ENCODE measurements around the gene GRK3. TPM values are rescaled to one million over a fixed set of nuclear protein-coding genes. Genes with fewer than 3 reads are reported as not detected.
"Not testable (repeated sequence)": the region's sequence is repeated elsewhere in the genome, so short reads cannot be mapped to it uniquely, and the experiment has no call there.

Gene GRK3
- total RNA-seq (1 to 10 TPM; 3.1 to 9.0 (median 5.5) TPM), polyA plus RNA-seq (1 to 10 TPM in 1 of 2 donors, under 1 TPM in 1; 0.97 to 2.1 TPM)
- long read RNA-seq, donor 1, full-length matches to known transcripts: 3 of 8 reads
- long read RNA-seq, donor 1, partial matches to known transcripts: 1 of 8 reads
- long read RNA-seq, donor 1, other reads (novel, unspliced or antisense): 4 of 8 reads
- long read RNA-seq, donor 2, full-length matches to known transcripts: 9 of 14 reads
- long read RNA-seq, donor 2, partial matches to known transcripts: 0 of 14 reads
- long read RNA-seq, donor 2, other reads (novel, unspliced or antisense): 5 of 14 reads
- long read RNA-seq, donor 3, partial matches to known transcripts: 1 of 2 reads
- long read RNA-seq, donor 3, other reads (novel, unspliced or antisense): 1 of 2 reads

DNA sequence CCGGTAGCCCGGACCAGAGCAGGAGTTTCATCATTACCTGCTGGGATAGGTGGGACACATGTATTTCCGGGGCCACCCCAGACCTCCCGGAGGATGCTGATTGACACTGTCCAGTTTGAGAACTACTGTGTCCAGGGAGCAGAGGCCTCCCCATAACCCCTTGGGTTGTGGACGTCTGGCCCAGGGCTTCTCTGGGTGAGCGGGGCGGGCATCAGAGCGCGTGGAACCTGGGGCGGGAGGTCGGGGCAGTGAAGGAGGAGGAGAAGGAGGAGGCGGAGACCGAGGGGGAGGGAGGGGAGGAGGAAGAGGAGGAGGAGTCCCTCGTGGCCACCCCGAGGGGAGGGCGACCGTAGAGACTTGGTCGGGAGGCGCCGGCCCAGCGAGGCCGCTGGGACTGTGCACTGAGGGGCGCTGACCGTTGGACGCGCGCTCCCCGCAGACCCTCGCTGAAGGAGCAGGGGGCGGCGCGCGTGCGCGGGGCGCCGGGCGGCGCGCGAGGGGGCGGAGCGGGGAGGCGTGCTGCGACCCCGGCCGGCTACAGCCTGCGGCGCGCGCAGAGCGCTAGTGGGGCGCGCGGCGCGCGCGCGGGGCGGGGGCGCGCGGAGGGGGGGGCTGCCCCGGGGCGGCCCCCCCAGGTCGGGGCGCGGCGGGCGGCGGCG, at the start of gene GRK3:
GRK3 (plus strand) TSS at position 356 of the 659 bp plus-strand sequence. CDS start 366 bp downstream, outside the sequence.
- intact Hi-C loops (cut with DNase I): loop anchor here in 3 of 10 donors (1.0 to 10.0 kb wide), 3 partner anchors 42 to 130 kb away; no protein-coding TSS in a partner anchor
- ATAC-seq (peak; percentile 74 to 92 (median 86)), DNase-seq (peak; percentile 67 to 74)
- Histone ChIP-seq H3K4me3 (peak within 1 kb of the TSS; percentile 64 to 95 (median 89)), H3K9me3 (no peaks in the 10 kb centered on the region), H3K27ac (peak within 1 kb of the TSS in 8 of 10 donors; percentile 15 to 91 (median 60)), H3K27me3 (peaks cover 0 to 8% (median 0%) of the 10 kb centered on the region in 7 donors), H3K4me1 (peaks cover 0 to 51% (median 28%) of the 10 kb centered on the region in 9 donors), H3K36me3 (no peaks in the 10 kb centered on the region)
- WGBS, 2 donors: 1% methylated on average over 36 to 67 of the region's 73 CpGs
- no peak for TF ChIP-seq CTCF (IDR thresholded peaks at IDR 0.05)

- no peak overlapping the region for H3K4me3 ChIP-seq
- ATAC-seq: no peak
- TF ChIP-seq CTCF (IDR thresholded peaks at IDR 0.05): no peak
- 93% methylated on average over 12 of the region's 12 CpGs for WGBS, 2 donors
- H3K9me3 ChIP-seq: peaks cover 0 to 13% (median 0%) of the 10 kb centered on the region in 11 donors
- peaks cover 0 to 21% (median 0%) of the 10 kb centered on the region in 9 donors for H3K36me3 ChIP-seq
- DNase-seq: no peak
- H3K27me3 ChIP-seq: no peaks in the 10 kb centered on the region
- H3K4me1 ChIP-seq: no peaks in the 10 kb centered on the region
- intact Hi-C loops (cut with DNase I): no loop called here
- H3K27ac ChIP-seq: no peak overlapping the region
Measured at GRCh38 chr22:25518000-25518663, 46.3 kb upstream of the GRK3 start.

DNA sequence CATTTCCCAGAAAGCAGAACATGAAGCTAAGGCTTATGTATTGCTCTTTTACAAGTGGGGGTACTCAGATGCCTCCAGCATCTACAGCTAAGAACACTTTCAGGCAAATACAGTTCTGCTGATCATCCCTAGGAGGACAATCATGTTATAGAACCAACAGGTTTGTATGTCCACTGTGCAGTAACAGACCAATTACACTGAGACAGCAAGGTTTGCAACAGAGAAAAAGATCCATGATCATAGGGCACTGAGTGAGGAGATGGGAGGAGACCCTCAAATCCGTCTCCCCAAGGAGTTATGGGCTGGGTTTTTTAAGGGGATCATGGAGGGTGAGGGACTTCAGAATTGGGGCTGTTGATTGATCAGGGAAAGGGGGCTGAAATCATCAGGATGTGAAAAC, 39.1 kb upstream of the GRK3 start:
- DNase-seq: no peak
- H3K27me3 ChIP-seq: no peaks in the 10 kb centered on the region
- WGBS, 2 donors: 74 to 87% methylated on average over 1 of the region's 1 CpG
- intact Hi-C loops (cut with DNase I): loop anchor here in 1 of 10 donors (10.0 kb wide), 1 partner anchor 261 kb away; no protein-coding TSS in a partner anchor
- H3K36me3 ChIP-seq: peaks cover 0 to 30% (median 0%) of the 10 kb centered on the region in 9 donors
- H3K9me3 ChIP-seq: peaks cover 0 to 26% (median 8%) of the 10 kb centered on the region in 11 donors
- no peaks in the 10 kb centered on the region for H3K4me1 ChIP-seq
- peak overlapping the region in 1 of 10 donors; percentile 36 for H3K27ac ChIP-seq
- H3K4me3 ChIP-seq: no peak overlapping the region
- TF ChIP-seq CTCF (IDR thresholded peaks at IDR 0.05): no peak
- ATAC-seq: no peak

GRCh38 chr22:25525804-25526584, 38.5 kb upstream of the GRK3 start:
- H3K4me1 ChIP-seq, H3K4me3 ChIP-seq, ATAC-seq, H3K27me3 ChIP-seq, DNase-seq: not testable (repeated sequence)
- WGBS, 2 donors: 63 to 73% methylated on average over 3 of the region's 3 CpGs
- peak overlapping the region in 1 of 10 donors; percentile 36 for H3K27ac ChIP-seq
- H3K36me3 ChIP-seq: peaks cover 0 to 26% (median 0%) of the 10 kb centered on the region in 9 donors
- H3K9me3 ChIP-seq: peaks cover 0 to 26% (median 8%) of the 10 kb centered on the region in 11 donors
- intact Hi-C loops (cut with DNase I): loop anchor here in 1 of 10 donors (10.0 kb wide), 1 partner anchor 261 kb away; no protein-coding TSS in a partner anchor

- not testable (repeated sequence) for H3K4me1 ChIP-seq, H3K4me3 ChIP-seq, H3K27me3 ChIP-seq, H3K27ac ChIP-seq, DNase-seq, ATAC-seq
- intact Hi-C loops (cut with DNase I): loop anchor here in 1 of 10 donors (10.0 kb wide), 1 partner anchor 262 kb away; no protein-coding TSS in a partner anchor
- Histone ChIP-seq H3K36me3 (peaks cover 0 to 16% (median 0%) of the 10 kb centered on the region in 9 donors), H3K9me3 (peaks cover 0 to 22% (median 8%) of the 10 kb centered on the region in 11 donors)
- WGBS, 2 donors: 27 to 53% methylated on average over 1 of the region's 1 CpG
Measured at GRCh38 chr22:25527016-25527415, 37.5 kb upstream of the GRK3 start.

DNA sequence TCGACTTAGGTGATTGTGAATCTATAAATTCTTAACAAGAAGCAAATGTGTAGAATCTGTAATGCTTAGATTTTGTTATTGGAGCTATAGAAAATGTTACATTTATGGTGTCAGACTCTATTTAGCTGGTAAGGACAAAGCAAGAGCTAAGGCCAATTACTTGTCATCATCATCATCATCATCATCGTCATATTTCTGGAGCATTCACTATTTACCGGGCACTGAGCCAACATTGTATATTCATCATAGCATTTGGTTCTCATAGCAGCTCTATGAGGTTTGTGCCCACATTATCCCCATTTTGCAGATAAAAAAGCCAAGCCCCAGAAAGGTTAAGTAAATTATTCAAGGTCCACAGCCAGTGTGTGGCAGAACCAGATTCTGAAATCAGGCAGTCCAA, 36.4 kb upstream of the GRK3 start:
- H3K27ac ChIP-seq, H3K4me3 ChIP-seq, H3K4me1 ChIP-seq, ATAC-seq, H3K36me3 ChIP-seq, DNase-seq, H3K27me3 ChIP-seq: not testable (repeated sequence)
- H3K9me3 ChIP-seq: peaks cover 0 to 18% (median 8%) of the 10 kb centered on the region in 11 donors
- WGBS, 2 donors: 64 to 68% methylated on average over 3 of the region's 3 CpGs
- intact Hi-C loops (cut with DNase I): loop anchor here in 1 of 10 donors (10.0 kb wide), 1 partner anchor 263 kb away; no protein-coding TSS in a partner anchor
